MM.1S (cell line): ENCODE data around the gene KRT78.

Experiments
- DNase-seq: peaks from one replicate; pipeline ENCODE4 v3.0.0-alpha.2; 2015
- H2AFZ ChIP-seq: fragments of 300-600 bp; sonication (generic); 2 replicates; pipeline ENCODE4 v1.6.0; 2016; ENCODE audit warnings: antibody characterized with exemption, low read length
- H3F3A ChIP-seq: fragments of 300-600 bp; sonication (generic); 2 replicates; pipeline ENCODE4 v1.6.1; 2016; ENCODE audit warnings: mild to moderate bottlenecking, antibody characterized with exemption, low read length, moderate library complexity, mixed read lengths; ENCODE audit not compliant: insufficient read depth
- H3K27ac ChIP-seq: fragments of 300-600 bp; sonication (generic); 2 replicates; pipeline ENCODE4 v1.5.1; 2016; ENCODE audit warnings: mild to moderate bottlenecking, low read length
- H3K27me3 ChIP-seq: fragments of 300-600 bp; sonication (generic); replicated peaks from 2 replicates; pipeline ENCODE4 v1.6.0; 2016; ENCODE audit warnings: low read length; ENCODE audit not compliant: insufficient read depth
- H3K36me3 ChIP-seq: fragments of 300-600 bp; sonication (generic); replicated peaks from 2 replicates; pipeline ENCODE4 v1.6.1; 2016; ENCODE audit warnings: mild to moderate bottlenecking, low read length, mixed read lengths; ENCODE audit not compliant: insufficient read depth
- H3K4me1 ChIP-seq: fragments of 300-600 bp; sonication (generic); 2 replicates; pipeline ENCODE4 v1.6.1; 2016; ENCODE audit warnings: low read length, mixed read lengths
- H3K4me2 ChIP-seq: fragments of 300-600 bp; sonication (generic); 2 replicates; pipeline ENCODE4 v1.6.0; 2016; ENCODE audit warnings: low read depth, low read length
- H3K4me3 ChIP-seq: fragments of 300-600 bp; sonication (generic); 2 replicates; pipeline ENCODE4 v1.5.1; 2016; ENCODE audit warnings: low read length, mixed read lengths
- H3K79me2 ChIP-seq: fragments of 300-600 bp; sonication (generic); 2 replicates; pipeline ENCODE4 v1.6.1; 2016; ENCODE audit warnings: mixed run types, low read length, mixed read lengths
- H3K9ac ChIP-seq: fragments of 300-600 bp; sonication (generic); 2 replicates; pipeline ENCODE4 v1.6.1; 2016; ENCODE audit warnings: low read length, mixed read lengths
- H3K9me2 ChIP-seq: fragments of 300-600 bp; sonication (generic); replicated peaks from 2 replicates; pipeline ENCODE4 v1.6.1; 2016; ENCODE audit warnings: mild to moderate bottlenecking, low read length, mixed read lengths; ENCODE audit not compliant: insufficient read depth
- H3K9me3 ChIP-seq: fragments of 300-600 bp; sonication (generic); replicated peaks from 2 replicates; pipeline ENCODE4 v1.6.1; 2016; ENCODE audit warnings: mild to moderate bottlenecking, low read length, mixed read lengths; ENCODE audit not compliant: insufficient read depth
- H4K20me1 ChIP-seq: fragments of 300-600 bp; sonication (generic); 2 replicates; pipeline ENCODE4 v1.6.1; 2016; ENCODE audit warnings: mild to moderate bottlenecking, low read length, moderate library complexity, mixed read lengths; ENCODE audit not compliant: insufficient read depth
- EZH2 ChIP-seq: fragments of 300-600 bp; sonication (generic); optimal IDR thresholded peaks from 2 replicates; pipeline ENCODE3; 2017; ENCODE audit warnings: low read depth, mild to moderate bottlenecking, antibody characterized with exemption, low read length, mixed read lengths
- EZH2phosphoT487 ChIP-seq: fragments of 300-600 bp; sonication (generic); IDR thresholded peaks from 2 replicates; pipeline ENCODE4 v1.6.1; 2018; ENCODE audit warnings: antibody characterized with exemption, low read length
- TF ChIP-seq, protein P1 (sequence below): fragments of 300-600 bp; sonication (generic); IDR thresholded peaks from 2 replicates; pipeline ENCODE4 v1.5.1; 2016; ENCODE audit warnings: antibody characterized with exemption, low read length, mixed read lengths

The KRT78 gene

DNA sequence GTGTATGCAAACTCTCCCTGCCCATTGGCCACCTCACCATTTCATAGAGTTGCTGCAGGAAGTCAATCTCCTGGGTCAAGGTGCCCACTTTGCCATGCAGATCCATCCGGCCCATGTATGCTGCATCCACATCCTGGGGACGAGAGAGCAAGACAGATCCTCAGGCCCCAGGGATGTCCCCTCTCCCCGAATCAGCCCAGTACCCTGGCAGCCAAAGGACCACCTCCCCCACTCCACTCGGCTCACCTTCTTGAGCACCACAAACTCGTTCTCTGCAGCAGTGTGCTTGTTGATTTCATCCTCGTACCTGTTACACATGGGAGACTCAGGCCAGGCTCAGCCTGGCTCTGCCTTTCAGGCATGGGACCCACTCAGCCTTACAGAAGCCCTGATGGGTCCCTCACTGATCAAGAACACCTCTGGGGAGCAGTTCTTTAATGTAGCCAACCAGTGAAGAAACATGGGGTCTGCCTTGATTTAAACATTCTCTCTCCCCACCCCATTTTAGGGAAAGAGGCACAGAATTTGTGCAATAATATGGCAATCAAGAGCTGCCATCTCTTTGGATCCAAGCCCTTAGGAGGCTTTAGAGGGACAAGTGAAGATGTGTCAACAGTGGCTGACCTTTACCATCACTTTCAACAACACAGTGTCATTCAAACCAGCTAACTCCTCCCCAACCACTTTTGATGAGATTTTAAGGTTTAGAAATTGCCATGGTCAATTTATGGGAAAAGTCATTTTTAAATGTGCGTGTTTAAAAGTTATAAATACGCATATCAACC lies 18.6 kb downstream of the KRT78 start:
- Histone ChIP-seq H3K4me2 (no peak overlapping the region), H3K27ac (no peak overlapping the region), H3K79me2 (no peaks in the 10 kb centered on the region), H3K9me2 (no peaks in the 10 kb centered on the region), H3K9me3 (no peaks in the 10 kb centered on the region), H2AFZ (no peak overlapping the region), H3K4me3 (no peak overlapping the region), H3F3A (no peaks in the 10 kb centered on the region), H3K36me3 (no peaks in the 10 kb centered on the region), H4K20me1 (no peaks in the 10 kb centered on the region), H3K27me3 (peaks cover 94% of the 10 kb centered on the region), H3K4me1 (no peaks in the 10 kb centered on the region), H3K9ac (no peak overlapping the region)
- no peak for DNase-seq
- TF ChIP-seq EZH2 (no peak), EZH2phosphoT487 (no peak)
- TF ChIP-seq, protein P1, sequence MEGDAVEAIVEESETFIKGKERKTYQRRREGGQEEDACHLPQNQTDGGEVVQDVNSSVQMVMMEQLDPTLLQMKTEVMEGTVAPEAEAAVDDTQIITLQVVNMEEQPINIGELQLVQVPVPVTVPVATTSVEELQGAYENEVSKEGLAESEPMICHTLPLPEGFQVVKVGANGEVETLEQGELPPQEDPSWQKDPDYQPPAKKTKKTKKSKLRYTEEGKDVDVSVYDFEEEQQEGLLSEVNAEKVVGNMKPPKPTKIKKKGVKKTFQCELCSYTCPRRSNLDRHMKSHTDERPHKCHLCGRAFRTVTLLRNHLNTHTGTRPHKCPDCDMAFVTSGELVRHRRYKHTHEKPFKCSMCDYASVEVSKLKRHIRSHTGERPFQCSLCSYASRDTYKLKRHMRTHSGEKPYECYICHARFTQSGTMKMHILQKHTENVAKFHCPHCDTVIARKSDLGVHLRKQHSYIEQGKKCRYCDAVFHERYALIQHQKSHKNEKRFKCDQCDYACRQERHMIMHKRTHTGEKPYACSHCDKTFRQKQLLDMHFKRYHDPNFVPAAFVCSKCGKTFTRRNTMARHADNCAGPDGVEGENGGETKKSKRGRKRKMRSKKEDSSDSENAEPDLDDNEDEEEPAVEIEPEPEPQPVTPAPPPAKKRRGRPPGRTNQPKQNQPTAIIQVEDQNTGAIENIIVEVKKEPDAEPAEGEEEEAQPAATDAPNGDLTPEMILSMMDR, result no peak

DNA sequence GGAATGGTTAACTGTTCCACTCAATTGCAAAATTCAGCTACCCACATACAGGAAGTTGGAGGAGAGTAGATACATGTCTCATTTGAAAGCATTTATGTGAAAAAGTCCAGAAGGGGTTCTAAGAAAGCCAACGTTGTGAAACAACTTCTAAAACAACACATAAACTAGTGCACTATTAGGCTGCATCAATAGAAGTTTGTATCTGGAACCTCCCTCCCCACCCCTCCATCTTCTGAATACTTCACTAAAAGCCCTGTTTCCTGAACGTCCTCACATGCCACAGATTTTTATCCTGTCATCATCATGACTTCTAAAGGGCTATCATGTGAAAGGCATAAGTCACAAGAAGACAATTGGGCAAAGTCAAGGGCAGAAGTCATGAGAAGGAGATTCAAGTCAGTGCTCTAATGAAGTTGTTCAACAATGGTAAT lies 20.2 kb downstream of the KRT78 start:
- H4K20me1 ChIP-seq, result no peaks in the 10 kb centered on the region
- H3K9ac ChIP-seq, result no peak overlapping the region
- H3K4me3 ChIP-seq, result no peak overlapping the region
- no peaks in the 10 kb centered on the region for H3K9me2 ChIP-seq
- no peak overlapping the region for H2AFZ ChIP-seq
- H3K9me3 ChIP-seq, result no peaks in the 10 kb centered on the region
- peaks cover 94% of the 10 kb centered on the region for H3K27me3 ChIP-seq
- TF ChIP-seq EZH2 (no peak), EZH2phosphoT487 (no peak)
- TF ChIP-seq, protein P1, result no peak
- H3K36me3 ChIP-seq, result no peaks in the 10 kb centered on the region
- no peak overlapping the region for H3K4me2 ChIP-seq
- DNase-seq, result no peak
- H3K4me1 ChIP-seq, result no peaks in the 10 kb centered on the region
- no peaks in the 10 kb centered on the region for H3K79me2 ChIP-seq
- no peaks in the 10 kb centered on the region for H3F3A ChIP-seq
- no peak overlapping the region for H3K27ac ChIP-seq

DNA sequence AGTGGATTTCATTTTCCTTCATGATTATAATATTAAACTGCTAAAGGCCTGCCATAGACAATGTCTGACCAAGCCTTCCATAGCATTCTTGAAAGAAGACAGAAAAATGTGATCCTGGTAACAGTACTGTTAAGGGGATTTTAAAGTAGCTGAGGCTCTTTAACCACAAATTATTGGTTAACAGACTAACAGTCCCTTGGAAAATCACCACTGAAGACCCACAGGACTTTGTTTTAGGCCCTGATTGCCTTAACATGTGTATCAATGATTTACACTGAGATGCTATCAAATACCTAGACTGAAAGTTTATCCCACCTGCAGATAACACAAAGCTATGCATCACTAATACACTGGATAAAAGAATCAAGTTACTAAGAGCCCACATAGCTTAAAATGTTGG lies 20.6 kb downstream of the KRT78 start:
- Histone ChIP-seq H3K9me2 (no peaks in the 10 kb centered on the region), H3K4me1 (no peaks in the 10 kb centered on the region), H3K27me3 (peaks cover 94% of the 10 kb centered on the region), H3K79me2 (no peaks in the 10 kb centered on the region), H4K20me1 (no peaks in the 10 kb centered on the region), H3K36me3 (no peaks in the 10 kb centered on the region), H3K27ac (no peak overlapping the region), H3K9me3 (no peaks in the 10 kb centered on the region), H2AFZ (no peak overlapping the region), H3K4me2 (no peak overlapping the region), H3F3A (no peaks in the 10 kb centered on the region), H3K4me3 (no peak overlapping the region), H3K9ac (no peak overlapping the region)
- TF ChIP-seq, protein P1, result no peak
- TF ChIP-seq EZH2phosphoT487 (no peak), EZH2 (no peak)
- no peak for DNase-seq
